MM.1S (cell line): ENCODE results near the gene PAK1.

Experiments used
- EZH2 ChIP-seq: fragments of 300-600 bp; sonication (generic); optimal IDR thresholded peaks from 2 replicates; pipeline ENCODE3; 2017; ENCODE audit warnings: low read depth, mild to moderate bottlenecking, antibody characterized with exemption, low read length, mixed read lengths
- EZH2phosphoT487 ChIP-seq: fragments of 300-600 bp; sonication (generic); IDR thresholded peaks from 2 replicates; pipeline ENCODE4 v1.6.1; 2018; ENCODE audit warnings: antibody characterized with exemption, low read length
- TF ChIP-seq, protein P1 (sequence below): fragments of 300-600 bp; sonication (generic); IDR thresholded peaks from 2 replicates; pipeline ENCODE4 v1.5.1; 2016; ENCODE audit warnings: antibody characterized with exemption, low read length, mixed read lengths

DNA sequence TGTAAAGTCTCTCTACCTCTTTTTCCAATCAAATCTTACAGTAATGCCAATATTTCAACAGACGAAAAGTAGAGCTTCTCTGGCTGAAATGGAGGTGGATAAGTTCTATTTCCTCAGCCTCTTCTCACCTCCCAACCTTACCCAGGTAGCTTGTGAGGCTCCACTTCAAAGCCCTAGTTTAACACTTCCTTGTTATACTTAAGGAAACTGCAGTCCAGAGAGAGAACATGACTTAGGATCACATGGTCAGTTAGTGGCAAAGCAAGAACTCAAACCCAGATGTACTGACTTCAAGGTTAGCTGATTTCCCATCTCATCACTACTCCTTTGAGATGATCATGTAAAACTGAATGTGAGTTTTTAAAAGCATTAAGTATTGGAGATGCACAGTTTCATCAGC, 32.5 kb downstream of the PAK1 start:
- TF ChIP-seq, protein P1, sequence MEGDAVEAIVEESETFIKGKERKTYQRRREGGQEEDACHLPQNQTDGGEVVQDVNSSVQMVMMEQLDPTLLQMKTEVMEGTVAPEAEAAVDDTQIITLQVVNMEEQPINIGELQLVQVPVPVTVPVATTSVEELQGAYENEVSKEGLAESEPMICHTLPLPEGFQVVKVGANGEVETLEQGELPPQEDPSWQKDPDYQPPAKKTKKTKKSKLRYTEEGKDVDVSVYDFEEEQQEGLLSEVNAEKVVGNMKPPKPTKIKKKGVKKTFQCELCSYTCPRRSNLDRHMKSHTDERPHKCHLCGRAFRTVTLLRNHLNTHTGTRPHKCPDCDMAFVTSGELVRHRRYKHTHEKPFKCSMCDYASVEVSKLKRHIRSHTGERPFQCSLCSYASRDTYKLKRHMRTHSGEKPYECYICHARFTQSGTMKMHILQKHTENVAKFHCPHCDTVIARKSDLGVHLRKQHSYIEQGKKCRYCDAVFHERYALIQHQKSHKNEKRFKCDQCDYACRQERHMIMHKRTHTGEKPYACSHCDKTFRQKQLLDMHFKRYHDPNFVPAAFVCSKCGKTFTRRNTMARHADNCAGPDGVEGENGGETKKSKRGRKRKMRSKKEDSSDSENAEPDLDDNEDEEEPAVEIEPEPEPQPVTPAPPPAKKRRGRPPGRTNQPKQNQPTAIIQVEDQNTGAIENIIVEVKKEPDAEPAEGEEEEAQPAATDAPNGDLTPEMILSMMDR = no peak
- TF ChIP-seq EZH2 (no peak), EZH2phosphoT487 (no peak)
